ENCODE data around the gene NLRP9.
"Not testable (repeated sequence)": the region's sequence is repeated elsewhere in the genome, so short reads cannot be mapped to it uniquely, and the experiment has no call there.

NLRP9 gene

GRCh38 chr19:55730378-55730777, 7.8 kb downstream of the NLRP9 start:
- not testable (repeated sequence) for H3K4me3 ChIP-seq (ENCODE audit: low read depth in 1 of 5, low read length in 5 of 5); H3K4me1 ChIP-seq (ENCODE audit: control insufficient read depth in 5 of 5, insufficient read depth in 5 of 5, low read length in 5 of 5); H3K9me3 ChIP-seq (ENCODE audit: control insufficient read depth in 5 of 5, low read length in 5 of 5); H3K27ac ChIP-seq (ENCODE audit: low read depth, low read length); H3K36me3 ChIP-seq (ENCODE audit: control insufficient read depth in 5 of 5, insufficient read depth in 5 of 5, low read length in 5 of 5); H3K27me3 ChIP-seq (ENCODE audit: control insufficient read depth in 5 of 5, insufficient read depth in 4 of 5, low read length in 5 of 5); H3K9ac ChIP-seq (ENCODE audit: low read length in 5 of 5)

DNA sequence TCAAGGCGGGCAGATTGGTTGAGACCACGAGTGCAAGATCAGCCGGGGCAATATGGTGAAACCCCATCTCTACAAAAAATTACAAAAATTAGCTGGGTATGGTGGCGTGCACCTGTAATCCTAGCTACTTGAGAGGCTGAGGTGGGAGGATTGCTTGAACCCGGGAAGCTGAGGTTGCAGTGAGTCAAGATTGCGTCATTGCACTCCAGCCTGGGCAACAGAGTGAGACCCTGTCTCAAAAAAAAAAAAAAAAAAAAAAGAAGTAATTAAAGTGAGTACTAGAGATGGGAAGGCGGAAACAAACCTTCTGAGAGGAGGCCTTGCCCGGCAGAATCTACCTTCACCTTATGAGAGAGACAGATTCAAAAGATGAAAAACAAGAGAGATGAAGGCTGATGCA, 14.7 kb downstream of the NLRP9 start:
- Histone ChIP-seq H3K4me3 (ENCODE audit: low read depth in 1 of 5, low read length in 5 of 5) (no peak overlapping the region), H3K9me3 (ENCODE audit: control insufficient read depth in 5 of 5, low read length in 5 of 5) (peaks cover 0 to 14% (median 7%) of the 10 kb centered on the region in 5 donors), H3K9ac (ENCODE audit: low read length in 5 of 5) (no peak overlapping the region), H3K27me3 (ENCODE audit: control insufficient read depth in 5 of 5, insufficient read depth in 4 of 5, low read length in 5 of 5) (peaks cover 0 to 16% (median 5%) of the 10 kb centered on the region in 5 donors), H3K27ac (ENCODE audit: low read depth, low read length) (no peak overlapping the region), H3K4me1 (ENCODE audit: control insufficient read depth in 5 of 5, insufficient read depth in 5 of 5, low read length in 5 of 5) (no peaks in the 10 kb centered on the region), H3K36me3 (ENCODE audit: control insufficient read depth in 5 of 5, insufficient read depth in 5 of 5, low read length in 5 of 5) (no peaks in the 10 kb centered on the region)

- H3K4me3 ChIP-seq (ENCODE audit: low read depth in 1 of 5, low read length in 5 of 5): no peak overlapping the region
- no peak overlapping the region for H3K27ac ChIP-seq (ENCODE audit: low read depth, low read length)
- H3K36me3 ChIP-seq (ENCODE audit: control insufficient read depth in 5 of 5, insufficient read depth in 5 of 5, low read length in 5 of 5): no peaks in the 10 kb centered on the region
- H3K27me3 ChIP-seq (ENCODE audit: control insufficient read depth in 5 of 5, insufficient read depth in 4 of 5, low read length in 5 of 5): peaks cover 0 to 30% (median 10%) of the 10 kb centered on the region in 5 donors
- H3K4me1 ChIP-seq (ENCODE audit: control insufficient read depth in 5 of 5, insufficient read depth in 5 of 5, low read length in 5 of 5): no peaks in the 10 kb centered on the region
- H3K9ac ChIP-seq (ENCODE audit: low read length in 5 of 5): no peak overlapping the region
- H3K9me3 ChIP-seq (ENCODE audit: control insufficient read depth in 5 of 5, low read length in 5 of 5): peaks cover 0 to 14% (median 7%) of the 10 kb centered on the region in 5 donors
These were observed 17.4 kb downstream of the NLRP9 start for GRCh38 chr19:55720801-55721200.

- H3K9me3 ChIP-seq (ENCODE audit: control insufficient read depth in 5 of 5, low read length in 5 of 5): peaks cover 0 to 14% (median 7%) of the 10 kb centered on the region in 5 donors
- no peaks in the 10 kb centered on the region for H3K36me3 ChIP-seq (ENCODE audit: control insufficient read depth in 5 of 5, insufficient read depth in 5 of 5, low read length in 5 of 5)
- H3K27ac ChIP-seq (ENCODE audit: low read depth, low read length): no peak overlapping the region
- H3K27me3 ChIP-seq (ENCODE audit: control insufficient read depth in 5 of 5, insufficient read depth in 4 of 5, low read length in 5 of 5): peaks cover 0 to 30% (median 10%) of the 10 kb centered on the region in 5 donors
- no peak overlapping the region for H3K4me3 ChIP-seq (ENCODE audit: low read depth in 1 of 5, low read length in 5 of 5)
- no peaks in the 10 kb centered on the region for H3K4me1 ChIP-seq (ENCODE audit: control insufficient read depth in 5 of 5, insufficient read depth in 5 of 5, low read length in 5 of 5)
- H3K9ac ChIP-seq (ENCODE audit: low read length in 5 of 5): no peak overlapping the region
These were observed 17.9 kb downstream of the NLRP9 start for GRCh38 chr19:55720214-55720746.

GRCh38 chr19:55717879-55718711, 20.1 kb downstream of the NLRP9 start:
- H3K27me3 ChIP-seq (ENCODE audit: control insufficient read depth in 5 of 5, insufficient read depth in 4 of 5, low read length in 5 of 5): peaks cover 6 to 37% (median 20%) of the 10 kb centered on the region in 5 donors
- H3K4me1 ChIP-seq (ENCODE audit: control insufficient read depth in 5 of 5, insufficient read depth in 5 of 5, low read length in 5 of 5); H3K4me3 ChIP-seq (ENCODE audit: low read depth in 1 of 5, low read length in 5 of 5); H3K27ac ChIP-seq (ENCODE audit: low read depth, low read length); H3K9ac ChIP-seq (ENCODE audit: low read length in 5 of 5); H3K36me3 ChIP-seq (ENCODE audit: control insufficient read depth in 5 of 5, insufficient read depth in 5 of 5, low read length in 5 of 5): not testable (repeated sequence)
- peaks cover 0 to 14% (median 7%) of the 10 kb centered on the region in 5 donors for H3K9me3 ChIP-seq (ENCODE audit: control insufficient read depth in 5 of 5, low read length in 5 of 5)

GRCh38 chr19:55717251-55717650, 21.0 kb downstream of the NLRP9 start:
- Histone ChIP-seq H3K4me1 (ENCODE audit: control insufficient read depth in 5 of 5, insufficient read depth in 5 of 5, low read length in 5 of 5) (no peaks in the 10 kb centered on the region), H3K4me3 (ENCODE audit: low read depth in 1 of 5, low read length in 5 of 5) (no peak overlapping the region), H3K36me3 (ENCODE audit: control insufficient read depth in 5 of 5, insufficient read depth in 5 of 5, low read length in 5 of 5) (no peaks in the 10 kb centered on the region), H3K9me3 (ENCODE audit: control insufficient read depth in 5 of 5, low read length in 5 of 5) (peaks cover 0 to 14% (median 6%) of the 10 kb centered on the region in 5 donors), H3K27ac (ENCODE audit: low read depth, low read length) (no peak overlapping the region), H3K27me3 (ENCODE audit: control insufficient read depth in 5 of 5, insufficient read depth in 4 of 5, low read length in 5 of 5) (peaks cover 6 to 37% (median 20%) of the 10 kb centered on the region in 5 donors), H3K9ac (ENCODE audit: low read length in 5 of 5) (no peak overlapping the region)

DNA sequence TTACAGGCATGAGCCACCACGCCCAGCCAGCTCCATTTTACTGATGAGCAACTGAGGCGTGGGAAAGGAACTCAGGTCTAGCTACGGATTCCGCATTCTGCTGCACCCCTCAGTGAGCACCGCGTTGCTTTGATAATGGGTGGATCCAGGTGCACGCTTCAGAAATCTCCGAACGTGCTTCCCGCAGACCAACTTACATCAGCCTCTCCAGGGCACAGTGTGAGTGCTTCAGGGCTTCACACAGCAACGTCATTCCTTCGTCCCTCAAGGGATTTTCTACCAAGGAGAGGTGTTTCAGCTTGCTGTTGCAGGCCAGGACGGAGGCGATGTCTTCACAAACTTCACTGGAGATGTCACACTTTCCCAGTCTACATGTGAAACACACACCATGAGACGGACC, 21.7 kb downstream of the NLRP9 start:
- Histone ChIP-seq H3K4me3 (ENCODE audit: low read depth in 1 of 5, low read length in 5 of 5) (no peak overlapping the region), H3K27ac (ENCODE audit: low read depth, low read length) (no peak overlapping the region), H3K27me3 (ENCODE audit: control insufficient read depth in 5 of 5, insufficient read depth in 4 of 5, low read length in 5 of 5) (peaks cover 9 to 36% (median 22%) of the 10 kb centered on the region in 5 donors), H3K4me1 (ENCODE audit: control insufficient read depth in 5 of 5, insufficient read depth in 5 of 5, low read length in 5 of 5) (no peaks in the 10 kb centered on the region), H3K36me3 (ENCODE audit: control insufficient read depth in 5 of 5, insufficient read depth in 5 of 5, low read length in 5 of 5) (no peaks in the 10 kb centered on the region), H3K9me3 (ENCODE audit: control insufficient read depth in 5 of 5, low read length in 5 of 5) (peaks cover 0 to 10% (median 4%) of the 10 kb centered on the region in 5 donors), H3K9ac (ENCODE audit: low read length in 5 of 5) (no peak overlapping the region)

DNA sequence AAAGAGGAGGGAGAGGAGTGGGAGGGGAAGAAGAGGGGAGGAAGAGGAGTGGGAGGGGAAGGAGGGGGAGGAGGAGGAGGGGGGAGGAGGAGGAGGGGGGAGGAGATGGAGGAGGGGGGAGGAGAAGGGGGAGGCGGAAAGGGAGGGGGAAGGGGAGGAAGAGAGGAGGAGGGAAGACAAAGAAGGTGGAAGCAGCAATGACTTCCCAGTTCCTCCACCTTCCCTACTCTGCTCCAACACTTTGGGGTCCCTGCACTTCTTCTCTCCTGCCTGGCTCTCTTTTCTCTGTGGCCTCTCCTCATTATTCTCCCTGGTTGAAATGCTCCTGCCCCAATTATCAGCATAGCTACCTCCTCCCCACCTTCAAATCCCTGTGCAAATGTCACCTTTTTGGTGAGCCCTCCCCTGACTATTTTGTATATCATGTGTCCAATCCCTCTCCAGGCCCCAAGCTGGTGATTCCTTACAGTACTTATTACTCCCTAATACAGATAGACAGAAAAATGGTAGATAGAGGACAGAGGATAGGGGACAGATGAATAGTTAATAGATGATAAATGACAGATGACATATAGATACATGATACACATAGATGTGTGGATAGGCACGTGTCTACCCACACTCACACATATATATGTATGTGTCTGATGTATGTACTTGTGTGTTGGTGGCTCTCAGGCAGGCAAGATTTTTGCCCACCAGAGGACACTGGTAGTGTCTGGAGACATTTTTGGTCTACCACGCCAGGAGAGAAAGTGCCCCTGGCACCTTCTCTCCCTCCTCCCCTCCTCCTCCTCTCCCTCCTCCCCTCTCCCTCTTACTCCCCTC, 25.2 kb downstream of the NLRP9 start:
- peaks cover 8 to 23% (median 13%) of the 10 kb centered on the region in 5 donors for H3K27me3 ChIP-seq (ENCODE audit: control insufficient read depth in 5 of 5, insufficient read depth in 4 of 5, low read length in 5 of 5)
- H3K9ac ChIP-seq (ENCODE audit: low read length in 5 of 5): no peak overlapping the region
- no peak overlapping the region for H3K4me3 ChIP-seq (ENCODE audit: low read depth in 1 of 5, low read length in 5 of 5)
- no peaks in the 10 kb centered on the region for H3K36me3 ChIP-seq (ENCODE audit: control insufficient read depth in 5 of 5, insufficient read depth in 5 of 5, low read length in 5 of 5)
- no peaks in the 10 kb centered on the region for H3K9me3 ChIP-seq (ENCODE audit: control insufficient read depth in 5 of 5, low read length in 5 of 5)
- H3K27ac ChIP-seq (ENCODE audit: low read depth, low read length): no peak overlapping the region
- no peaks in the 10 kb centered on the region for H3K4me1 ChIP-seq (ENCODE audit: control insufficient read depth in 5 of 5, insufficient read depth in 5 of 5, low read length in 5 of 5)

- no peaks in the 10 kb centered on the region for H3K36me3 ChIP-seq (ENCODE audit: control insufficient read depth in 5 of 5, insufficient read depth in 5 of 5, low read length in 5 of 5)
- peaks cover 6 to 15% (median 9%) of the 10 kb centered on the region in 5 donors for H3K27me3 ChIP-seq (ENCODE audit: control insufficient read depth in 5 of 5, insufficient read depth in 4 of 5, low read length in 5 of 5)
- no peaks in the 10 kb centered on the region for H3K9me3 ChIP-seq (ENCODE audit: control insufficient read depth in 5 of 5, low read length in 5 of 5)
- H3K9ac ChIP-seq (ENCODE audit: low read length in 5 of 5): no peak overlapping the region
- H3K4me3 ChIP-seq (ENCODE audit: low read depth in 1 of 5, low read length in 5 of 5): no peak overlapping the region
- H3K27ac ChIP-seq (ENCODE audit: low read depth, low read length): no peak overlapping the region
- no peaks in the 10 kb centered on the region for H3K4me1 ChIP-seq (ENCODE audit: control insufficient read depth in 5 of 5, insufficient read depth in 5 of 5, low read length in 5 of 5)
These were observed 26.5 kb downstream of the NLRP9 start for GRCh38 chr19:55711719-55712118.

- H3K9ac ChIP-seq (ENCODE audit: low read length in 5 of 5): no peak overlapping the region
- H3K27me3 ChIP-seq (ENCODE audit: control insufficient read depth in 5 of 5, insufficient read depth in 4 of 5, low read length in 5 of 5): no peaks in the 10 kb centered on the region
- H3K36me3 ChIP-seq (ENCODE audit: control insufficient read depth in 5 of 5, insufficient read depth in 5 of 5, low read length in 5 of 5): peaks cover 0 to 6% (median 6%) of the 10 kb centered on the region in 5 donors
- H3K4me3 ChIP-seq (ENCODE audit: low read depth in 1 of 5, low read length in 5 of 5): no peak overlapping the region
- H3K4me1 ChIP-seq (ENCODE audit: control insufficient read depth in 5 of 5, insufficient read depth in 5 of 5, low read length in 5 of 5): peaks cover 0 to 4% (median 0%) of the 10 kb centered on the region in 5 donors
- H3K27ac ChIP-seq (ENCODE audit: low read depth, low read length): no peak overlapping the region
- H3K9me3 ChIP-seq (ENCODE audit: control insufficient read depth in 5 of 5, low read length in 5 of 5): peaks cover 0 to 3% (median 0%) of the 10 kb centered on the region in 5 donors
These were observed 32.2 kb downstream of the NLRP9 start for GRCh38 chr19:55705972-55706371.

All from subcutaneous abdominal adipose tissue (tissue), 5 donors.